Bronchial epithelial cell (primary cell): Measurements from ENCODE around the gene LTN1. TPM values are rescaled to one million over a fixed set of nuclear protein-coding genes. Genes with fewer than 3 reads are reported as not detected.

ENCODE experiments used
- DNase-seq: peaks from one replicate; pipeline ENCODE4 v3.0.0-alpha.2; 2010; ENCODE audit warnings: low read depth
- FAIRE-seq: peaks from 2 replicates; lab custom pipeline; 2011; peaks lifted over from hg19 to GRCh38; lab: Jason Lieb, UNC
- H3K27me3 ChIP-seq: 2 replicates; pipeline ENCODE4 v1.5.1; 2011; ENCODE audit warnings: low read length; ENCODE audit not compliant: control insufficient read depth, insufficient read depth
- H3K36me3 ChIP-seq: 2 replicates; pipeline ENCODE4 v1.5.1; 2011; ENCODE audit warnings: low read length; ENCODE audit not compliant: control insufficient read depth, insufficient read depth
- H3K4me3 ChIP-seq: 2 replicates; pipeline ENCODE4 v1.5.1; 2011; ENCODE audit warnings: mild to moderate bottlenecking, low read depth, low read length, control low read depth
- CTCF ChIP-seq: IDR thresholded peaks from 2 replicates; pipeline ENCODE4 v1.5.1; 2011; ENCODE audit warnings: mild to moderate bottlenecking, moderate library complexity, low read length, control low read depth, inconsistent platforms; ENCODE audit not compliant: insufficient read depth, severe bottlenecking
- total RNA-seq: library from RNA; depleted of rRNA; stranded (reverse); fragments of >200 nt; gene quantifications from 2 replicates; pipeline ENCODE4 v1.2.1, GENCODE V29; 2014

LTN1 gene
- total RNA-seq, 1 donor from 2014 or later = 25.0 TPM

GRCh38 chr21:28903448-28903847, 89.2 kb downstream of the LTN1 start:
- no peaks in the 10 kb centered on the region for H3K27me3 ChIP-seq
- TF ChIP-seq CTCF = no peak
- no peaks in the 10 kb centered on the region for H3K36me3 ChIP-seq
- no peak for FAIRE-seq
- no peak for DNase-seq
- H3K4me3 ChIP-seq = no peak overlapping the region

GRCh38 chr21:28900481-28900880, 92.2 kb downstream of the LTN1 start:
- TF ChIP-seq CTCF = no peak
- Histone ChIP-seq H3K36me3 (no peaks in the 10 kb centered on the region), H3K4me3 (no peak overlapping the region), H3K27me3 (no peaks in the 10 kb centered on the region)
- FAIRE-seq (no peak), DNase-seq (no peak)

GRCh38 chr21:28899744-28900143, 92.9 kb downstream of the LTN1 start:
- peak; percentile 53 for DNase-seq

GRCh38 chr21:28899220-28899619, 93.5 kb downstream of the LTN1 start:
- no peaks in the 10 kb centered on the region for H3K27me3 ChIP-seq
- FAIRE-seq = no peak
- no peak for DNase-seq
- H3K4me3 ChIP-seq = no peak overlapping the region
- TF ChIP-seq CTCF = no peak
- no peaks in the 10 kb centered on the region for H3K36me3 ChIP-seq

More at GRCh38 chr21:28899744-28900143, 92.9 kb downstream of the LTN1 start:
- no peak overlapping the region for H3K4me3 ChIP-seq
- TF ChIP-seq CTCF = no peak
- FAIRE-seq = no peak
- no peaks in the 10 kb centered on the region for H3K27me3 ChIP-seq
- no peaks in the 10 kb centered on the region for H3K36me3 ChIP-seq

GRCh38 chr21:28893687-28894086, 99.0 kb downstream of the LTN1 start:
- FAIRE-seq (peak; percentile 7), DNase-seq (no peak)
- Histone ChIP-seq H3K36me3 (no peaks in the 10 kb centered on the region), H3K4me3 (no peak overlapping the region), H3K27me3 (no peaks in the 10 kb centered on the region)
- TF ChIP-seq CTCF = no peak
